CD4-positive, alpha-beta T cell treated with Interleukin-17A for 1 hour (primary cell): ENCODE results near the gene SLC30A5.
"Not testable (repeated sequence)": the region's sequence is repeated elsewhere in the genome, so short reads cannot be mapped to it uniquely, and the experiment has no call there.

Source experiments
- DNase-seq: peaks from one replicate; pipeline ENCODE4 v3.0.0-alpha.2; 2020

SLC30A5 gene

DNA sequence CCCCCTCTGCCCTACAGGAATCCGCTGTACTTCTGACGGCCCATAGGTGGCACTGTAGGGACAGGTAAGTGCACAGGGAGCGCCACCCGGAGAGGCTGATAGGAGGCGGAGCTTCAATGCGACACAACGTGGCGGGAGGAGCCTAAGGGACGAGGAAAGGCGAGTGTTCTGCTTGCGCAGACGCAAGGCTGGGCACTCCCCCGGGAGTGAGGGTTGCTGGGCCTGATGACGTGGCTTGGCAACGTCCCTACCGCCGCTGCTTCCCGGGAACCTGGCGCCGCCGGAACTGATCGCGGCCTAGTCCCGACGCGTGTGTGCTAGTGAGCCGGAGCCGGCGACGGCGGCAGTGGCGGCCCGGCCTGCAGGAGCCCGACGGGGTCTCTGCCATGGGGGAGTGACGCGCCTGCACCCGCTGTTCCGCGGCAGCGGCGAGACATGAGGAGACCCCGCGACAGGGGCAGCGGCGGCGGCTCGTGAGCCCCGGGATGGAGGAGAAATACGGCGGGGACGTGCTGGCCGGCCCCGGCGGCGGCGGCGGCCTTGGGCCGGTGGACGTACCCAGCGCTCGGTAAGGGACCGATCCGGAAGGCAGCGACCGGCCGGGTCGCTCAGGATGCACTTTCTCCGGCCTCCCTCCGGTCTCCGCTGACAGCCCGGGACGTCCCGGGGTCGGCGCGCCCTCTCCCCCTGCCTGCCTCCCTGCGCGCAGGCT is at the start of gene SLC30A5:
TSS of gene SLC30A5 (plus strand) at position 244 of the 712 bp plus-strand sequence. CDS start at position 486, 242 bp downstream.
- DNase-seq, result peak; percentile 100

GRCh38 chr5:69045213-69045612 is 48.6 kb upstream of the SLC30A5 start:
- not testable (repeated sequence) for DNase-seq

- no peak for DNase-seq
These were observed 47.3 kb upstream of the SLC30A5 start for GRCh38 chr5:69046375-69046957.

- no peak for DNase-seq
These were observed 45.6 kb upstream of the SLC30A5 start for GRCh38 chr5:69048230-69048629.

- no peak for DNase-seq
These were observed 44.7 kb upstream of the SLC30A5 start for GRCh38 chr5:69049151-69049550.

DNA sequence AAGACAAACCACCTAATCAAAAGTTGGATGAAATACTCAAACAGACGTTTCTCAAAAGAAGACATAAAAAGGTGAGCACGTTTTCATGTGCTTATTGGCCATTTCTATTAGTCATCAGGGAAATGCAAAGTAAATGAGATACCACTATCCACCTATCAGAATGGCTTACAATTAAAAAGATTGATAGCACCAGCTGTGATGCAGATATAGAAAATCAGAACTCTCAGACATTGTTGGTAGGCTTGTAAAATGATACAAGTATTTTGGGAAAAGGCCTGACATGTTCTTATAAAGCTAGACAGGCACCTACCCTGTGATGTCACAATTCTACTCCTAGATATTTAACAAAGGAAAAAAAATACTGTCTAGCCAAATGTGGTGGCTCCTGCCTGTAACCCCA is 44.0 kb upstream of the SLC30A5 start:
- no peak for DNase-seq

DNA sequence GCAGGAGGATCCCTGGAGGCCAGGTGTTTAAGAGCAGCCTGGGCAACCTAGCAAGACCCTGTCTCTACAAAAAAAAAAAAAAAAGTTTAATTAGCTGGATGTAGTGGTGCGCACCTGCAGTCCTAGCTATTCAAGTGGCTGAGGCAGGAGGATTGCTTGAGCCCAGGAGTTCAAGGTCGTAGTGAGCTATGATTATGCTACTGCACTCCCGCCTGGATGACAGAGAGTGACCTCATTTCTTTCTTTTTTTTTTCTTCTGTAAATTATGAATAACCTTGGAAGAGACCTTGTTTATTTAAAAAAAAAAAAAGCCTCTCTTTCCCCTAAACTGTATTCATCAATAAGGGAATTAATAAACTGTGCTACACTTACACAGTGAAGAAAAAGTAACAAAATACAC is 43.6 kb upstream of the SLC30A5 start:
- DNase-seq, result no peak

DNA sequence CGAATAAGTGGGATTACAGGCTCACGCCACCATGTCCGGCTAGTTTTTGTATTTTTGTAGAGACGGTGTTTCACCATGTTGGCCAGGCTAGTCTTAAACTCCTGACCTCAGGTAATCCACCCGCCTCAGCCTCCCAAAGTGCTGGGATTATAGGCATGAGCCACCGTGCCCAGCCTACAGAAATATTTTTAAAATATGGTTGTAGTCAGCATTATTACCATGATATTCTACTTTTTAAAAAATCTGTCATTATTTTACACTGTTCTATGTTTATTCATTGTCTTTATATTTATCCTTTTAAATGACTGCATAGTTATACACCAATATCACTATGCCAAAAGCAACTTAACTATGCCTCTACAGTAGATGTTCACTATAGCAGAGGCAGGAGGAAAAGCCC is 41.6 kb upstream of the SLC30A5 start:
- DNase-seq, result no peak

- no peak for DNase-seq
These were observed 18.9 kb upstream of the SLC30A5 start for GRCh38 chr5:69074664-69075521.

GRCh38 chr5:69075522-69076179 is 18.2 kb upstream of the SLC30A5 start:
- no peak for DNase-seq

DNA sequence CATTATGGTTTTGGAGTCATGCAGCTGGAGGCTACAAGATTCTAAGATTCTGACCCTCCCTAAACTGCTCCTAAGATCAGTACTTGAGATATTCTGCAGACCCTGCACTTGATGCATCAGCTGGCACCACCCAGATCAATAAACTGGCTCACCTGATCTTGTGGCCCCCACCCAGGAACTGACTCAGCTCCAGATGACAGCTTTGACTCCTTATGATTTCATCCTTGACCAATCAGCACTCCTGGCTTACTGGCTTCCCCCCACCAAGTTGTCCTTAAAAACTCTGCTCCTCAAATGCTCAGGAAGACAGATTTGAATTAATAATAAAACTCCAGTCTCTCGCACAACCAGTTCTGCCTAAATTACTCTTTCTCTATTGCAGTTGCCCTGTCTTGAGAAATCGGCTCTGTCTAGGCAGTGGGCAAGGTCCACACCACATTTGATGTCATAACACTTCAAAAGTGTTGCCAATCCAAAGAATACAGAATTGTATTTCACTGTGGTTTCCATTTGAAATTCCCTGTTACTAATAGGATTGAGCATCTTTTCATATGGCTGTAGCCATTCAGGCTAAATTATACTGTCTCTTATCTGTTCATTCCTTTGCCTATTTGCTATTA is 14.8 kb upstream of the SLC30A5 start:
- no peak for DNase-seq

GRCh38 chr5:69079556-69079955 is 14.3 kb upstream of the SLC30A5 start:
- no peak for DNase-seq

GRCh38 chr5:69083412-69083811 is 10.4 kb upstream of the SLC30A5 start:
- no peak for DNase-seq

GRCh38 chr5:69084195-69084594 is 9.6 kb upstream of the SLC30A5 start:
- no peak for DNase-seq

DNA sequence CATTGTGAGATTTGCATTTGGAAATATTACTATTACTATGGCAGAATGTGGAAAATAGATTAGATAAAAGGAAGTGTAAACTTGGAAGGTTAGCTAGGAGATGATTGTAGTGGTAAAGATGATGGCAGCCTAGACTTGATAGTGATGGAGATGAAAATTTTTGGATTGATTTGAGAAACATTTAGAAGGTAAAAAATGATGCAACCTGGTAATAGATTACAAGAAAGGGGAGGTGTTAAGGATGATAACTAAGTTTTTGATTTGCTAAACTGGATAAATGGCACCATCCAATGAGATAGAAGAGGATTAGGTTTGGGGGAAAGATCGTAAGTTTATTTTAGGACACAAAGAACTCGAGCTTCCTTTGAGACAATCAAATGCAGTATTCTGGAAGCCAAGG is 8.9 kb upstream of the SLC30A5 start:
- no peak for DNase-seq

DNA sequence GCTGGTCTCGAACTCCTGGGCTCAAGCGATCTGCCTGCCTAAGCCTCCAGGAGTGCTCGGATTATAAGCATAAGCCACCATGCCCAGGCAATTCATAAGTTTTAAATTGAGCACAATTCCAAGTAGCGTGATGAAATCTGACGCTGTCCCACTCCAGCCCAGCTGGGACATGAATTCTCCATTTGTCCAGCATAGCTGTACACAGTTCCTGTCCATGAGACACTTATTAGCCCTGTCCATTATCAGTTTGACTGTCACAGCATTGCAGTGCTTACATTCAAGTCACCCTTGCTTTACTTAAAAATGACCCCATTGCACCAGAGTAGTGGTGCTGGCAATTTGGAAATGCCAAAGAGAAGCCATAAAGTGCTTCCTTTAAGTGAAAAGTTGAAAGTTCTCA is 7.6 kb upstream of the SLC30A5 start:
- no peak for DNase-seq

DNA sequence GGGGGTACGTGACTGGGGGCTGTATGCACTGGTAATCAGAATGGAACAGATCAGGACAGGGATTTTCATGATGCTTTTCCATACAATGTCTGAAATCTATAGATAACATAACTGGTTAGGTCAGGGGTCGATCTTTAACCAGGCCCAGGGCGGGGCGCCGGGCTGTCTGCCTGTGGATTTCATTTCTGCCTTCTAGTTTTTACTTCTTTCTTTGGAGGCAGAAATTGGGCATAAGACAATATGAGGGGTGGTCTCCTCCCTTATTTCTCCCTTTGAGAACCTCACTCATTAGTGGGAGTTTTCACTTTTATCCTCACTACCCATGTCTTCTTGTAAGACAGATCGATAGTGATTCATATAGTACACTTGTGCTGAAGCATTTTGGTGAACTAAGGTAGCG is 5.8 kb upstream of the SLC30A5 start:
- DNase-seq, result not testable (repeated sequence)

- no peak for DNase-seq
These were observed 3.7 kb upstream of the SLC30A5 start for GRCh38 chr5:69090158-69090557.

DNA sequence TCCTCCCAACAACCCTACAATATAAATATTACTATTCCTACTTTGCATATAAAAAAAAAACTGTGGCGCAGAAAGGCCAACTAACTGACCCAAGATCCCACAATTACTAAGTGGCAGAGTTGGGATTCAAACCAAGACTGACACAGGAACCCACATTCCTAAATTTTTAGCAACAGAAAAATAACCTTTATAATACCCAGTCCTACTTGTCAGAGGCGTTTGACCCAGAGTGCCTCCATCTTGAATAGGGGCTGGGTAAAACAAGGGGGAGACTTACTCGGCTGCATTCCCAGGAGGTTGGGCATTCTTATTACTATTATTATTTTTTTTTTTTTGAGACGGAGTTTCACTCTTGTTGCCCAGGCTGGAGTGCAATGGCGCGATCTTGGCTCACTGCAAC is 2.0 kb upstream of the SLC30A5 start:
- DNase-seq, result no peak

- DNase-seq, result no peak
These were observed 845 bp upstream of the SLC30A5 start for GRCh38 chr5:69092969-69093368.

DNA sequence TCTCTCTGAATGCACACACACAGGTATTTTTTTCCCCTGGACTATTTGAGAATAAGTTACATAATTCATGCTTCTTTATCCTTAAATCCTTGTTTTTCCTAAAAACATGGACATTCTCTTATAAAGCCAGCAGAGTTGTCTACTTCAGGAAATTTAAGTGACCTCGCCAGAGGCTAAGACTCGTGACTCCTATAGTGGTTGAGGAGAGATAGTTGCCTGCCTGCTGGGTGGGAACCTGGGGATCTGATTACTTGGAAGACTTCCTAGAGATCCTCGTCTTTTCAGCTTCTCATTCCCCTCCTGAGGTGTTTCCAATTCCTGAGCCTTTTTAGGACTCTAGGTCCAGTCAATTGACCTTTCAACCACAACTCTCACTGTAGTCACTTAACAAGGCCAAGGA is 5.5 kb downstream of the SLC30A5 start:
- DNase-seq, result no peak

GRCh38 chr5:69103521-69103920 is 9.7 kb downstream of the SLC30A5 start:
- DNase-seq, result no peak
